Ascending aorta (tissue), 2 donors: ENCODE measurements around the gene C20orf173. TPM values are rescaled to one million over a fixed set of nuclear protein-coding genes. Genes with fewer than 3 reads are reported as not detected.

Experiments used
- DNase-seq, 2 donors: peaks; one replicate each; pipeline ENCODE4 v3.0.0-alpha.2; 2019; ENCODE audit warnings: low spot score in 2 of 2
- H3K27ac ChIP-seq, 2 donors: fragments of 200-600 bp; sonication (generic); one replicate each; pipeline ENCODE4 v1.5.1; 2016 to 2017; ENCODE audit warnings: mild to moderate bottlenecking in 1 of 2
- H3K27me3 ChIP-seq: fragments of 200-600 bp; sonication (generic); one replicate; pipeline ENCODE4 v1.5.1; 2017
- H3K36me3 ChIP-seq, 2 donors: fragments of 200-600 bp; sonication (generic); one replicate each; pipeline ENCODE4 v1.5.1; 2016
- H3K4me1 ChIP-seq, 2 donors: fragments of 200-600 bp; sonication (generic); one replicate each; pipeline ENCODE4 v1.5.1; 2016 to 2017; ENCODE audit warnings: mild to moderate bottlenecking in 1 of 2
- H3K4me3 ChIP-seq, 2 donors: fragments of 200-600 bp; sonication (generic); one replicate each; pipeline ENCODE4 v1.5.1; 2016 to 2017; ENCODE audit warnings: mild to moderate bottlenecking in 1 of 2
- H3K9me3 ChIP-seq, 2 donors: fragments of 200-600 bp; sonication (generic); one replicate each; pipeline ENCODE4 v1.5.1; 2016
- CTCF ChIP-seq, 3 experiments: fragments of 200-600 bp in 2 of 3; fragments of 450-650 bp in 1 of 3; sonication (generic) in 2 of 3; IDR thresholded peaks; one replicate each; pipeline ENCODE4 v1.5.1; 2016 to 2019; ENCODE audit warnings: antibody characterized with exemption in 3 of 3, mild to moderate bottlenecking in 1 of 3, moderate library complexity in 1 of 3
- intact Hi-C: fragments of 100-400 bp; cut with DNase I; formaldehyde crosslinking; loops from one replicate; pipeline ENCODE4 v1.15.1; 2023
- total RNA-seq: library from RNA; depleted of rRNA; stranded (reverse); fragments of >200 nt; gene quantifications from one replicate; pipeline ENCODE4 v1.1.0, GENCODE V29; 2016

Gene C20orf173
- total RNA-seq, 1 donor from 2014 or later, result not detected

- no peaks in the 10 kb centered on the region for H3K4me1 ChIP-seq
- H3K4me3 ChIP-seq, result no peak overlapping the region
- no peaks in the 10 kb centered on the region for H3K27me3 ChIP-seq
- peaks cover 20 to 22% of the 10 kb centered on the region in 2 donors for H3K36me3 ChIP-seq
- no peak overlapping the region for H3K27ac ChIP-seq
- no peaks in the 10 kb centered on the region for H3K9me3 ChIP-seq
- intact Hi-C loops, result no loop called here
- no peak for DNase-seq
- TF ChIP-seq CTCF (IDR thresholded peaks at IDR 0.05), result peak in 1 of 3 experiments; percentile 19
Measured at GRCh38 chr20:35561268-35561667, 31.8 kb upstream of the C20orf173 start.

GRCh38 chr20:35560541-35560940 is 31.1 kb upstream of the C20orf173 start:
- Histone ChIP-seq H3K9me3 (no peaks in the 10 kb centered on the region), H3K27me3 (no peaks in the 10 kb centered on the region), H3K4me1 (no peaks in the 10 kb centered on the region), H3K27ac (no peak overlapping the region), H3K4me3 (no peak overlapping the region), H3K36me3 (peaks cover 28% of the 10 kb centered on the region in 2 donors)
- DNase-seq, result no peak
- TF ChIP-seq CTCF (IDR thresholded peaks at IDR 0.05), result no peak
- intact Hi-C loops, result no loop called here

DNA sequence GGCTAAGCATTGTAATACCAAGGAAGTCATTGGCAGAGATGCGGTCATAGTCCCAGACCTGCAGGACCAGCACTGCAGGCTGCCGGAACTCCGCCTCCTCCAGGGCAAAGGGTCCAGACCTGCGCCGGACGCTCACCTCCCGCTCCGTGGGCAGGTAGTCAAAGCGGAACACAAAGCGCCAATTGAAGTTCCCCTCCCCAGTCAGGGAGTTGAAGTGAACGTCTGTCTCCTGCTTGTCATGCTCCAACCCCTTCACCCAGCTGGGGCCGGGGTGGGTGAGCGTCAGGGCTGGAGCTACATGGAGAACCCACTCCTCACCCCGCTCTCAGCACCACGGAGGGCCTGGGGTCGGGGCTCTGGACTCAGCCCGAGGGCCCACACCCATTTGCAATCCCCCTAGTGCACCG is 30.7 kb upstream of the C20orf173 start:
- Histone ChIP-seq H3K4me1 (no peaks in the 10 kb centered on the region), H3K4me3 (no peak overlapping the region), H3K9me3 (no peaks in the 10 kb centered on the region), H3K27me3 (no peaks in the 10 kb centered on the region), H3K27ac (no peak overlapping the region), H3K36me3 (peaks cover 31 to 32% of the 10 kb centered on the region in 2 donors)
- intact Hi-C loops, result no loop called here
- no peak for TF ChIP-seq CTCF (IDR thresholded peaks at IDR 0.05)
- DNase-seq, result no peak

DNA sequence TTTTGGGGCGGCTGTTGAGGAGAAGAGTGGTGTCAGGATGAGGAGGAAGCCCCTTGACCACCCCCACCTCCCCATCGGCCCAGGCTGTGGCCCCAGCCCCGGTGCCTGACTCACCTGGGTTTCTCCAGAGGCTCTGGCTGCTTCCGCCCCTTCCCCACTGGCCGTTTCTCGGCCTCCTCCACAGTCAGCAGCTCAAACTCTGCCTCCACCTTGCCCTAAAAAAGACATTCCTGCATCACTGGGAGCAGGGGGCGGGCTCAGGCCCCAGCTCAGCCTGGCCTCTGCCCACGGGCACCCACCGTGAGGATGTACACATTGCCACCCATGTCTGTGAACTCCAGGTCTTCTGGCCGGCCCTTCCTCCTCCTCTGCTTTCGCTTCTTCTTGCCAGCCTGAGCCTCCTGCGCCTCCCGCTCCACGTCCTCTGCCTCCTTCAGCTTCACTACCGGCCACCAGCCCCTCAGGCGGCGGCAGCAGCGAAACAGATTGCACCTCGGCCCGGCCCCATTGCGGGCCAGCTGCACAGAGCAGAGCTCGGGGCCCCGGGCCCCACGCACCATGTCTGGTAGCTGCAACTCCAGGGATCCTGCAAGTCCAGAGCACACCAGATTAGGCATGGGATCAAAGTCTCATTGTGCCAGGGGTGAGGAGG is 29.7 kb upstream of the C20orf173 start:
- Histone ChIP-seq H3K9me3 (no peaks in the 10 kb centered on the region), H3K27me3 (no peaks in the 10 kb centered on the region), H3K4me3 (no peak overlapping the region), H3K36me3 (peaks cover 31 to 40% of the 10 kb centered on the region in 2 donors), H3K4me1 (no peaks in the 10 kb centered on the region), H3K27ac (no peak overlapping the region)
- TF ChIP-seq CTCF (IDR thresholded peaks at IDR 0.05), result no peak
- intact Hi-C loops, result no loop called here
- no peak for DNase-seq

DNA sequence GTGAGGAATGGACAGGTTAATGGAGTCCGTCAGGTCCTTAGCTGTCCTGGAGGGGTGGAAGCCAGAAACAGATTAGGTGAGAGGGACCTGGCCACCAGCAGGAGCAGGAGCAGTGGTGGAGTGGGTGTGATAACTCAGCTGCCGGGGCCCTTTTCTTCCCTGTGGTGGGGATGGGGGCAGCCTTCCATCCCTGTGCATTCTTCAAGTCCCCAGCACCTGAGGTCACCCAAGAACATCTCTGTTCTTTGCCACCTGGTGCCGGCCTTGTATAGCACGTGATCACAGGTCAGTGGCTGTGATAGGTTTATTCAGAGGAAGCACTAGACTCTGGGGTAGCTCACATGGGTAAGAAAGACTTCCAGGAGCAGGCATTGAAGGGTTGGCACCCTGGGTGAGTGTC is 29.0 kb upstream of the C20orf173 start:
- DNase-seq, result no peak
- no peaks in the 10 kb centered on the region for H3K27me3 ChIP-seq
- intact Hi-C loops, result no loop called here
- H3K4me1 ChIP-seq, result no peaks in the 10 kb centered on the region
- H3K36me3 ChIP-seq, result peaks cover 38 to 47% of the 10 kb centered on the region in 2 donors
- no peak overlapping the region for H3K4me3 ChIP-seq
- no peak for TF ChIP-seq CTCF (IDR thresholded peaks at IDR 0.05)
- no peaks in the 10 kb centered on the region for H3K9me3 ChIP-seq
- no peak overlapping the region for H3K27ac ChIP-seq

- Histone ChIP-seq H3K27ac (no peak overlapping the region), H3K4me3 (no peak overlapping the region), H3K36me3 (peaks cover 46 to 60% of the 10 kb centered on the region in 2 donors), H3K4me1 (no peaks in the 10 kb centered on the region), H3K9me3 (no peaks in the 10 kb centered on the region), H3K27me3 (no peaks in the 10 kb centered on the region)
- no peak for TF ChIP-seq CTCF (IDR thresholded peaks at IDR 0.05)
- intact Hi-C loops, result no loop called here
- DNase-seq, result no peak
Measured at GRCh38 chr20:35556871-35557270, 27.4 kb upstream of the C20orf173 start.
